CD4-positive, alpha-beta T cell (primary cell): ENCODE measurements around the gene RET. TPM values are rescaled to one million over a fixed set of nuclear protein-coding genes. Genes with fewer than 3 reads are reported as not detected.

Experiments used
- ATAC-seq: fragments of 200-7000 bp; cut with Tn5 transposase; one replicate; pipeline ENCODE4 v1.10.0; 2022; ENCODE audit warnings: mild to moderate bottlenecking; ENCODE audit not compliant: poor library complexity
- CTCF ChIA-PET: fragments of 350-600 bp; sonication (Branson Sonifier 250); formaldehyde crosslinking; loops from one replicate; lab custom pipeline; 2021; ENCODE audit warnings: antibody characterized with exemption, inconsistent platforms; lab: Charles Lee
- POLR2A ChIA-PET: fragments of 350-600 bp; sonication (Branson Sonifier 250); formaldehyde crosslinking; loops from one replicate; lab custom pipeline; 2021; ENCODE audit warnings: antibody characterized with exemption, inconsistent platforms; lab: Charles Lee
- DNase-seq, 14 experiments: peaks; one replicate each; pipeline ENCODE4 v3.0.0-alpha.2; 2013 to 2020; ENCODE audit warnings: mixed read lengths in 2 of 14
- H3K27ac ChIP-seq, 2 donors: one replicate each; pipeline versions ENCODE4 v1.5.1 to v1.7.0; 2013; ENCODE audit warnings: low read length in 2 of 2, low read depth in 1 of 2, mild to moderate bottlenecking in 1 of 2
- H3K27me3 ChIP-seq, 2 experiments: 1 replicate in 1 of 2; 2 replicates in 1 of 2; pipeline versions ENCODE4 v1.6.1 to v1.7.0; 2013; ENCODE audit warnings: low read length in 2 of 2, control low read depth in 1 of 2, mild to moderate bottlenecking in 1 of 2, moderate library complexity in 1 of 2; ENCODE audit not compliant: insufficient read depth in 2 of 2, control insufficient read depth in 1 of 2
- H3K36me3 ChIP-seq: one replicate; pipeline ENCODE4 v1.6.1; 2013; ENCODE audit warnings: low read length, control low read depth; ENCODE audit not compliant: insufficient read depth
- H3K4me1 ChIP-seq: one replicate; pipeline ENCODE4 v1.6.1; 2013; ENCODE audit warnings: low read length, control low read depth; ENCODE audit not compliant: insufficient read depth
- H3K4me3 ChIP-seq: one replicate; pipeline ENCODE4 v1.5.1; 2013; ENCODE audit warnings: mild to moderate bottlenecking, low read length, moderate library complexity
- H3K9me3 ChIP-seq, 2 experiments: 1 replicate in 1 of 2; 2 replicates in 1 of 2; pipeline versions ENCODE4 v1.6.1 to v1.7.0; 2013; ENCODE audit warnings: low read length in 2 of 2, mild to moderate bottlenecking in 2 of 2, control low read depth in 1 of 2, moderate library complexity in 1 of 2; ENCODE audit not compliant: control insufficient read depth in 1 of 2, insufficient read depth in 1 of 2
- H3K27ac Mint-ChIP-seq: one replicate; pipeline ENCODE4 v1.8.0; 2020; ENCODE audit warnings: mixed read lengths
- H3K27me3 Mint-ChIP-seq: one replicate; pipeline ENCODE4 v1.8.0; 2021; ENCODE audit warnings: mixed read lengths
- H3K36me3 Mint-ChIP-seq: one replicate; pipeline ENCODE4 v1.8.0; 2021; ENCODE audit warnings: low read depth, mixed read lengths
- H3K4me1 Mint-ChIP-seq: one replicate; pipeline ENCODE4 v1.8.0; 2021; ENCODE audit warnings: low read depth, mixed read lengths
- H3K4me3 Mint-ChIP-seq: one replicate; pipeline ENCODE4 v1.8.0; 2020; ENCODE audit warnings: mild to moderate bottlenecking, mixed read lengths
- H3K9me3 Mint-ChIP-seq: one replicate; pipeline ENCODE4 v1.8.0; 2020; ENCODE audit warnings: mixed read lengths
- intact Hi-C, 2 experiments: fragments of 100-400 bp; cut with DNase I in 1 of 2; cut with micrococcal nuclease in 1 of 2; formaldehyde crosslinking; loops; one replicate each; pipeline versions ENCODE4 v1.15.1 to v1.9.0; 2023 to 2025; cut with DNase I, micrococcal nuclease
- total RNA-seq, 174 experiments: library from RNA in 2 of 174; stranded (reverse) in 2 of 174; gene quantifications; one replicate each; pipeline ENCODE4 v1.2.3 and lab custom pipeline; 2021 to 2026
- TF ChIP-seq, protein P1 (sequence below): fragments of 200-600 bp; IDR thresholded peaks from one replicate; pipeline ENCODE4 v1.8.0; 2022; ENCODE audit warnings: antibody characterized with exemption, mild to moderate bottlenecking

The RET gene
- total RNA-seq, 2 experiments from 2014 or later, result not detected

DNA sequence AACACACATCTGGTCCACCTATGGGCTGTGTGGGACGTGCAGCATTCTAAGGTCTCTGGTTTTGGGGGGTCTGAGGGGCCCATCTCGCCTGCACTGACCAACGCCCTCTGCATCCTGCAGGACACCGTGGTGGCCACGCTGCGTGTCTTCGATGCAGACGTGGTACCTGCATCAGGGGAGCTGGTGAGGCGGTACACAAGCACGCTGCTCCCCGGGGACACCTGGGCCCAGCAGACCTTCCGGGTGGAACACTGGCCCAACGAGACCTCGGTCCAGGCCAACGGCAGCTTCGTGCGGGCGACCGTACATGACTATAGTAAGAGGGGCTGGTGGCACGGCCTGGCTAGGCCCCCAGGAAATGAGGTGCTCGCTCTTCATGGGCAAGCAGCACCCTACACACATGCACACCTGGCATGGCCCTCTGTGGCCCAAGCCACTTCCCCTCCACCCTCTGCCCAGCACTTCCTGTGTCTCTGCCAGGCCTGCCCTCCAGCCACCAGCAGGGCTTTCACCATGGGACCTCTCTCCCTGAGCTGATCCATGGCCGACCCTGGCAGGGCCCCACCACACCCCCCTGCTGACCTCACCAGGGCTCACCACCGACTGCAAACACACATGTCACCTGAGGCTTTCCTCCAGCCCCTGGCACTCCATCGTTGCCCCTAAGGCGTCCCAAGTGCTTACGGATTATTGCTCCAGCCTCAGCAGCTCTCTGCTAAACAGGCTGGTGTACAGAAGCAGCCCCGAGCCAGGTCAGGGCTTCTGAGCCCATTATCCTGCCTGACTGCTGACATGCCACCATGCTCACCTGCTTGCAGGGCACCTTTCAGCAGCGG lies 29.6 kb downstream of the RET start:
- H3K9me3 Mint-ChIP-seq, result no peaks in the 10 kb centered on the region
- H3K27me3 Mint-ChIP-seq, result peaks cover 26% of the 10 kb centered on the region
- ChIA-PET POLR2A (no interaction called here), CTCF (no interaction called here)
- Histone ChIP-seq H3K27me3 (peaks cover 18 to 25% of the 10 kb centered on the region in 2 experiments), H3K27ac (no peak overlapping the region), H3K9me3 (peaks cover 0 to 6% of the 10 kb centered on the region in 2 experiments), H3K4me1 (peaks cover 23% of the 10 kb centered on the region), H3K4me3 (no peak overlapping the region), H3K36me3 (no peaks in the 10 kb centered on the region)
- no peak for ATAC-seq
- no peak for DNase-seq
- no peak overlapping the region for H3K27ac Mint-ChIP-seq
- TF ChIP-seq, protein P1, sequence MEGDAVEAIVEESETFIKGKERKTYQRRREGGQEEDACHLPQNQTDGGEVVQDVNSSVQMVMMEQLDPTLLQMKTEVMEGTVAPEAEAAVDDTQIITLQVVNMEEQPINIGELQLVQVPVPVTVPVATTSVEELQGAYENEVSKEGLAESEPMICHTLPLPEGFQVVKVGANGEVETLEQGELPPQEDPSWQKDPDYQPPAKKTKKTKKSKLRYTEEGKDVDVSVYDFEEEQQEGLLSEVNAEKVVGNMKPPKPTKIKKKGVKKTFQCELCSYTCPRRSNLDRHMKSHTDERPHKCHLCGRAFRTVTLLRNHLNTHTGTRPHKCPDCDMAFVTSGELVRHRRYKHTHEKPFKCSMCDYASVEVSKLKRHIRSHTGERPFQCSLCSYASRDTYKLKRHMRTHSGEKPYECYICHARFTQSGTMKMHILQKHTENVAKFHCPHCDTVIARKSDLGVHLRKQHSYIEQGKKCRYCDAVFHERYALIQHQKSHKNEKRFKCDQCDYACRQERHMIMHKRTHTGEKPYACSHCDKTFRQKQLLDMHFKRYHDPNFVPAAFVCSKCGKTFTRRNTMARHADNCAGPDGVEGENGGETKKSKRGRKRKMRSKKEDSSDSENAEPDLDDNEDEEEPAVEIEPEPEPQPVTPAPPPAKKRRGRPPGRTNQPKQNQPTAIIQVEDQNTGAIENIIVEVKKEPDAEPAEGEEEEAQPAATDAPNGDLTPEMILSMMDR, result no peak
- H3K4me1 Mint-ChIP-seq, result peaks cover 4% of the 10 kb centered on the region
- H3K4me3 Mint-ChIP-seq, result peak overlapping the region; percentile 58
- intact Hi-C loops, result loop anchor here in 1 of 2 experiments (2.0 to 10.0 kb wide), 2 partner anchors 28 to 552 kb away; no protein-coding TSS in a partner anchor
- H3K36me3 Mint-ChIP-seq, result no peaks in the 10 kb centered on the region

DNA sequence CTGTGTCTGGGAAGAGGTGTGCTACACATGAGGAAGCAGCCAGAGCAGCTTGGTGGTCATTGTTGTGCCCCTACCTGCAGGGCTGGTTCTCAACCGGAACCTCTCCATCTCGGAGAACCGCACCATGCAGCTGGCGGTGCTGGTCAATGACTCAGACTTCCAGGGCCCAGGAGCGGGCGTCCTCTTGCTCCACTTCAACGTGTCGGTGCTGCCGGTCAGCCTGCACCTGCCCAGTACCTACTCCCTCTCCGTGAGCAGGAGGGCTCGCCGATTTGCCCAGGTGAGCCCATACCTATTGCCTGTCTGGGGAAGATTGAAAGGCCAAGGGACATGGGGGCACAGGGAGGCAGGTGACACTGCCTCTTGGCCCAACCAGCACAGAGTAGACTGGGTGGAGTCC lies 32.1 kb downstream of the RET start:
- H3K4me3 ChIP-seq, result no peak overlapping the region
- H3K36me3 ChIP-seq, result no peaks in the 10 kb centered on the region
- H3K27me3 Mint-ChIP-seq, result peaks cover 2% of the 10 kb centered on the region
- DNase-seq, result no peak
- ATAC-seq, result no peak
- no peak overlapping the region for H3K4me3 Mint-ChIP-seq
- ChIA-PET CTCF (no interaction called here), POLR2A (no interaction called here)
- peaks cover 0 to 6% of the 10 kb centered on the region in 2 experiments for H3K9me3 ChIP-seq
- no peak overlapping the region for H3K27ac Mint-ChIP-seq
- TF ChIP-seq, protein P1, result no peak
- no peaks in the 10 kb centered on the region for H3K9me3 Mint-ChIP-seq
- H3K4me1 Mint-ChIP-seq, result peaks cover 1% of the 10 kb centered on the region
- H3K4me1 ChIP-seq, result peaks cover 23% of the 10 kb centered on the region
- H3K27ac ChIP-seq, result no peak overlapping the region
- H3K36me3 Mint-ChIP-seq, result no peaks in the 10 kb centered on the region
- peaks cover 6 to 11% of the 10 kb centered on the region in 2 experiments for H3K27me3 ChIP-seq
- intact Hi-C loops, result loop anchor here in 1 of 2 experiments (10.0 kb wide), 1 partner anchor 554 kb away; no protein-coding TSS in a partner anchor

DNA sequence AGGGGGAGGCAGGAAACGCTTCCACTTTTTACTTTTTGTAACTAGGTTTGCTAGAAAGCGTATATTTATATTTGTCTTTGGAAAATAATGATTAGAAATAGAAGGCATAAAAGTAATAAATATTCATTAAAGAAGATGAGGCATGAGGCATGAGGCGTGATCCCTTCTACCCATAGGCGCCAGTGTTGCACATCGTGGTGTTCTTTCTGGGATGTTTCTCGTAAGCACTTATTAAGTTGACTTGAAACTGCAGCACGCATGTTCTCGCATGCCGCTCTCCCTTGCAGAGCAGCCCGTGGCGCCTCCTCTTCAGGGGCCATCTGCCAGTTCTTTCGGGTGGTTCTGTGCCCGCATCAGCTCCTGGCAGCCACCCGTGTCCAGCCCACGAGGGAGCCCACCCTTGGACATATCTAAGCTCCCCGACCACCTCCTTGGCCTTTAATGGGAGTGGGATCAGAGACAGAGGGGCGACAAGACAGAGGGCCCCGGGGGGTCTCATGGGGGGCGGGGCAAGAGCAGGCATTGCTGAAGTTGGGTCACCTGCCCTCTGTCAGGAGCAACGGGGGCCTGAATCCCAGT lies 32.9 kb downstream of the RET start:
- no peak overlapping the region for H3K27ac ChIP-seq
- no peaks in the 10 kb centered on the region for H3K9me3 Mint-ChIP-seq
- no peaks in the 10 kb centered on the region for H3K36me3 Mint-ChIP-seq
- intact Hi-C loops, result loop anchor here in 1 of 2 experiments (10.0 kb wide), 1 partner anchor 555 kb away; no protein-coding TSS in a partner anchor
- ATAC-seq (no peak), DNase-seq (no peak)
- ChIA-PET POLR2A (no interaction called here), CTCF (no interaction called here)
- H3K27me3 ChIP-seq, result peaks cover 2 to 6% of the 10 kb centered on the region in 2 experiments
- H3K4me1 Mint-ChIP-seq, result no peaks in the 10 kb centered on the region
- H3K36me3 ChIP-seq, result no peaks in the 10 kb centered on the region
- no peak overlapping the region for H3K4me3 ChIP-seq
- peaks cover 19% of the 10 kb centered on the region for H3K4me1 ChIP-seq
- peaks cover 0 to 3% of the 10 kb centered on the region in 2 experiments for H3K9me3 ChIP-seq
- TF ChIP-seq, protein P1, result no peak
- H3K4me3 Mint-ChIP-seq, result no peak overlapping the region
- no peak overlapping the region for H3K27ac Mint-ChIP-seq
- H3K27me3 Mint-ChIP-seq, result no peaks in the 10 kb centered on the region
